ENCODE results near the gene ATP5IF1. TPM values are rescaled to one million over a fixed set of nuclear protein-coding genes. Genes with fewer than 3 reads are reported as not detected.

The ATP5IF1 gene
- total and polyA plus RNA-seq, 9 of the 15 experiments (the other 6 are each of a cell fraction or from before 2014, with no cell fraction given): 292 to 1,422 (median 388) TPM

DNA sequence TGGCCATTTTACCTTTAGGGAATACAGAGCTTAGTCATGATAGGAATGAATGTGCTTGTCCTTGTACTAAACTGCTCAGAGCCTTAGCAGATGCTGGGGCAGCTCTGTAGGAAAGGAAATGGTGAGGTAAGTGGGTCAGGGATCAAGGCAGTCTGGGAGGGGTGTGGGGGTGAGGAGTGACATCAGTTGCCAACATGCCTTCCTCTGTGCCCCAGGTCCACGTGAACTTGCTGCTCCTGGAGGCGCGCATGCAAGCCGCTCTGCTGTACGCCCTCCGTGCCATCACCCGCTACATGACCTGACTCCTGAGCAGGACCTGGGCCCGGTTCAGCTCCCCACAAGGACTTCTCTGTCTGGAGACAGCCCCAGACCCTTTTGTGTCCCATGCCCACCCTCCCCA, 44.6 kb downstream of the ATP5IF1 start:
- H3K79me2 ChIP-seq (ENCODE audit: control insufficient read depth, insufficient read depth, low read length): no peaks in the 10 kb centered on the region
- H3K9ac ChIP-seq (ENCODE audit: insufficient read depth in 1 of 2, low read depth in 2 of 2, low read length in 2 of 2): peak overlapping the region in 1 of 2 experiments; percentile 71; a peak in 2 of 4 replicates
- no peak overlapping the region for H3K4me3 ChIP-seq
- peaks cover 5% of the 10 kb centered on the region for H3K9me1 ChIP-seq (ENCODE audit: control insufficient read depth, insufficient read depth, low read length)
- H3K27me3 ChIP-seq (ENCODE audit: control insufficient read depth in 2 of 2, insufficient read depth in 2 of 2, low read length in 2 of 2): no peaks in the 10 kb centered on the region
- no peak overlapping the region for H2AFZ ChIP-seq (ENCODE audit: low read depth, low read length)
- ATAC-seq: no peak
- no peak overlapping the region for H3K4me2 ChIP-seq (ENCODE audit: insufficient read depth, low read length)
- no peaks in the 10 kb centered on the region for H3K9me3 ChIP-seq (replicated peaks; ENCODE audit: control insufficient read depth, insufficient read depth, low read depth, low read length)
- DNase-seq (ENCODE audit: extremely low read depth in 1 of 4, low spot score in 3 of 4): peak in 1 of 4 experiments; percentile 26
- peaks cover 62% of the 10 kb centered on the region for H3K36me3 ChIP-seq (ENCODE audit: control insufficient read depth, insufficient read depth, low read length)
- POLR2A ChIA-PET: interaction anchor here (0.5 to 22.4 kb wide), 8 partner anchors 12 to 90 kb away, joined by 3 to 547 read pairs (median 4); partner anchors contain the start of genes ATP5IF1, MED18 and SESN2
- TF ChIP-seq CBFB (CRISPR knock-in tag; IDR thresholded peaks at IDR 0.05): 0 out of 2 replicates have a peak, but pooled peaks have one; percentile 24
- TF ChIP-seq KAT2B (IDR thresholded peaks at IDR 0.05; ENCODE audit: low read depth, low read length): no peak
- peak; percentile 72 for TF ChIP-seq POLR2G (IDR thresholded peaks at IDR 0.05; ENCODE audit: low read depth, low read length)
- TF ChIP-seq SLC30A9 (CRISPR knock-in tag; IDR thresholded peaks at IDR 0.05): no peak
- TF ChIP-seq XRCC4 (IDR thresholded peaks at IDR 0.05; ENCODE audit: extremely low read depth, insufficient read depth, insufficient read length): no peak
- peak; percentile 95 for TF ChIP-seq RBM22 (IDR thresholded peaks at IDR 0.05; ENCODE audit: low read depth, low read length, poor library complexity, severe bottlenecking)
- TF ChIP-seq RBFOX2 (IDR thresholded peaks at IDR 0.05; ENCODE audit: low read depth, low read length): peak; percentile 33; the same call in 1 of the 2 replicates
- TF ChIP-seq, protein P1, sequence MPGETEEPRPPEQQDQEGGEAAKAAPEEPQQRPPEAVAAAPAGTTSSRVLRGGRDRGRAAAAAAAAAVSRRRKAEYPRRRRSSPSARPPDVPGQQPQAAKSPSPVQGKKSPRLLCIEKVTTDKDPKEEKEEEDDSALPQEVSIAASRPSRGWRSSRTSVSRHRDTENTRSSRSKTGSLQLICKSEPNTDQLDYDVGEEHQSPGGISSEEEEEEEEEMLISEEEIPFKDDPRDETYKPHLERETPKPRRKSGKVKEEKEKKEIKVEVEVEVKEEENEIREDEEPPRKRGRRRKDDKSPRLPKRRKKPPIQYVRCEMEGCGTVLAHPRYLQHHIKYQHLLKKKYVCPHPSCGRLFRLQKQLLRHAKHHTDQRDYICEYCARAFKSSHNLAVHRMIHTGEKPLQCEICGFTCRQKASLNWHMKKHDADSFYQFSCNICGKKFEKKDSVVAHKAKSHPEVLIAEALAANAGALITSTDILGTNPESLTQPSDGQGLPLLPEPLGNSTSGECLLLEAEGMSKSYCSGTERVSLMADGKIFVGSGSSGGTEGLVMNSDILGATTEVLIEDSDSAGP (CRISPR knock-in tag; IDR thresholded peaks at IDR 0.05): no peak
- 0 out of 2 replicates have a peak, but pooled peaks have one; percentile 13 for TF ChIP-seq OTX1 (CRISPR knock-in tag; IDR thresholded peaks at IDR 0.05)
- TF ChIP-seq, protein P2, sequence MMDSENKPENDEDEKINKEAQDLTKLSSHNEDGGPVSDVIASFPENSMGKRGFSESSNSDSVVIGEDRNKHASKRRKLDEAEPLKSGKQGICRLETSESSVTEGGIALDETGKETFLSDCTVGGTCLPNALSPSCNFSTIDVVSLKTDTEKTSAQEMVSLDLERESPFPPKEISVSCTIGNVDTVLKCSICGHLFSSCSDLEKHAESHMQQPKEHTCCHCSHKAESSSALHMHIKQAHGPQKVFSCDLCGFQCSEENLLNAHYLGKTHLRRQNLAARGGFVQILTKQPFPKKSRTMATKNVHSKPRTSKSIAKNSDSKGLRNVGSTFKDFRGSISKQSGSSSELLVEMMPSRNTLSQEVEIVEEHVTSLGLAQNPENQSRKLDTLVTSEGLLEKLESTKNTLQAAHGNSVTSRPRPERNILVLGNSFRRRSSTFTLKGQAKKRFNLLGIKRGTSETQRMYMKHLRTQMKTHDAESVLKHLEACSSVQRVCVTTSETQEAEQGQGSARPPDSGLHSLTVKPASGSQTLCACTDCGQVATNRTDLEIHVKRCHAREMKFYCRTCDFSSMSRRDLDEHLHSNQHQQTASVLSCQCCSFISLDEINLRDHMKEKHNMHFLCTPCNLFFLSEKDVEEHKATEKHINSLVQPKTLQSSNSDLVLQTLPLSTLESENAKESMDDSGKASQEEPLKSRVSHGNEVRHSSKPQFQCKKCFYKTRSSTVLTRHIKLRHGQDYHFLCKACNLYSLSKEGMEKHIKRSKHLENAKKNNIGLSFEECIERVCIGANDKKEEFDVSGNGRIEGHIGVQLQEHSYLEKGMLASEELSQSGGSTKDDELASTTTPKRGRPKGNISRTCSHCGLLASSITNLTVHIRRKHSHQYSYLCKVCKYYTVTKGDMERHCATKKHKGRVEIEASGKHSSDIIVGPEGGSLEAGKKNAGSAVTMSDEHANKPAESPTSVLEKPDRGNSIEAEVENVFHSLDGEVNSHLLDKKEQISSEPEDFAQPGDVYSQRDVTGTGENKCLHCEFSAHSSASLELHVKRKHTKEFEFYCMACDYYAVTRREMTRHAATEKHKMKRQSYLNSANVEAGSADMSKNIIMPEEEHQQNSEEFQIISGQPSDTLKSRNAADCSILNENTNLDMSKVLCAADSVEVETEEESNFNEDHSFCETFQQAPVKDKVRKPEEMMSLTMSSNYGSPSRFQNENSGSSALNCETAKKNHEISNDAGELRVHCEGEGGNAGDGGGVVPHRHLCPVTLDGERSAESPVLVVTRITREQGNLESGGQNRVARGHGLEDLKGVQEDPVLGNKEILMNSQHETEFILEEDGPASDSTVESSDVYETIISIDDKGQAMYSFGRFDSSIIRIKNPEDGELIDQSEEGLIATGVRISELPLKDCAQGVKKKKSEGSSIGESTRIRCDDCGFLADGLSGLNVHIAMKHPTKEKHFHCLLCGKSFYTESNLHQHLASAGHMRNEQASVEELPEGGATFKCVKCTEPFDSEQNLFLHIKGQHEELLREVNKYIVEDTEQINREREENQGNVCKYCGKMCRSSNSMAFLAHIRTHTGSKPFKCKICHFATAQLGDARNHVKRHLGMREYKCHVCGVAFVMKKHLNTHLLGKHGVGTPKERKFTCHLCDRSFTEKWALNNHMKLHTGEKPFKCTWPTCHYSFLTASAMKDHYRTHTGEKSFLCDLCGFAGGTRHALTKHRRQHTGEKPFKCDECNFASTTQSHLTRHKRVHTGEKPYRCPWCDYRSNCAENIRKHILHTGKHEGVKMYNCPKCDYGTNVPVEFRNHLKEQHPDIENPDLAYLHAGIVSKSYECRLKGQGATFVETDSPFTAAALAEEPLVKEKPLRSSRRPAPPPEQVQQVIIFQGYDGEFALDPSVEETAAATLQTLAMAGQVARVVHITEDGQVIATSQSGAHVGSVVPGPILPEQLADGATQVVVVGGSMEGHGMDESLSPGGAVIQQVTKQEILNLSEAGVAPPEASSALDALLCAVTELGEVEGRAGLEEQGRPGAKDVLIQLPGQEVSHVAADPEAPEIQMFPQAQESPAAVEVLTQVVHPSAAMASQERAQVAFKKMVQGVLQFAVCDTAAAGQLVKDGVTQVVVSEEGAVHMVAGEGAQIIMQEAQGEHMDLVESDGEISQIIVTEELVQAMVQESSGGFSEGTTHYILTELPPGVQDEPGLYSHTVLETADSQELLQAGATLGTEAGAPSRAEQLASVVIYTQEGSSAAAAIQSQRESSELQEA (IDR thresholded peaks at IDR 0.05; ENCODE audit: low read depth): no peak
- TF ChIP-seq ARNT (IDR thresholded peaks at IDR 0.05): no peak
- intact Hi-C loops (cut with micrococcal nuclease): no loop called here
- WGBS (ENCODE audit: insufficient coverage, low coverage, missing lambda C conversion rate): 94% methylated on average over 8 of the region's 8 CpGs
- in situ Hi-C loops (cut with MboI): no loop called here
- H4K20me1 ChIP-seq (replicated peaks; ENCODE audit: control insufficient read depth, insufficient read depth, low read length): peaks cover 8% of the 10 kb centered on the region
- CTCF ChIA-PET (ENCODE audit: low intra/inter-chr PET ratio): no interaction called here
- no peak overlapping the region for H3K27ac ChIP-seq (ENCODE audit: extremely low read depth, low read depth, low read length)
- peaks cover 11 to 12% of the 10 kb centered on the region in 2 experiments; a peak in 4 of 5 replicates for H3K4me1 ChIP-seq (replicated peaks in 1 of 2; ENCODE audit: control insufficient read depth in 2 of 2, insufficient read depth in 2 of 2, low read length in 2 of 2)
- no peak for FAIRE-seq
- no TSS peak for BruUV-seq (replicated peaks)

Data from K562 (cell line).